Neural crest cell (in vitro differentiated cells): ENCODE results near the gene PIK3IP1. TPM values are rescaled to one million over a fixed set of nuclear protein-coding genes. Genes with fewer than 3 reads are reported as not detected.

Experiments used
- DNase-seq: peaks from one replicate; pipeline ENCODE4 v3.0.0; 2021; ENCODE audit warnings: low read depth, mixed read lengths, low spot score
- H3K27ac Mint-ChIP-seq: one replicate; pipeline ENCODE4 v1.8.0; 2021; ENCODE audit warnings: mild to moderate bottlenecking, mixed read lengths; ENCODE audit not compliant: unreplicated experiment
- H3K27me3 Mint-ChIP-seq: 2 replicates; pipeline ENCODE4 v1.8.0; 2021; ENCODE audit warnings: low read depth, mild to moderate bottlenecking, mixed read lengths
- H3K36me3 Mint-ChIP-seq: 2 replicates; pipeline ENCODE4 v1.8.0; 2021; ENCODE audit warnings: low read depth, mild to moderate bottlenecking, mixed read lengths
- H3K4me1 Mint-ChIP-seq: 2 replicates; pipeline ENCODE4 v1.8.0; 2021; ENCODE audit warnings: mixed read lengths
- H3K4me3 Mint-ChIP-seq: one replicate; pipeline ENCODE4 v1.8.0; 2021; ENCODE audit warnings: mild to moderate bottlenecking, mixed read lengths
- H3K9me3 Mint-ChIP-seq: 2 replicates; pipeline ENCODE4 v1.8.0; 2021; ENCODE audit warnings: mixed read lengths
- total RNA-seq: library from RNA; stranded (reverse); gene quantifications from 2 replicates; pipeline ENCODE4 v1.2.1, GENCODE V29; 2021
- TF ChIP-seq, protein P1 (sequence below): fragments of 200-600 bp; sonication (generic); conservative IDR thresholded peaks from 2 replicates; pipeline ENCODE4 v1.5.0; 2021; ENCODE audit warnings: antibody characterized with exemption, mild to moderate bottlenecking

Gene PIK3IP1
- total RNA-seq, 1 donor from 2014 or later, result 1.8 TPM

DNA sequence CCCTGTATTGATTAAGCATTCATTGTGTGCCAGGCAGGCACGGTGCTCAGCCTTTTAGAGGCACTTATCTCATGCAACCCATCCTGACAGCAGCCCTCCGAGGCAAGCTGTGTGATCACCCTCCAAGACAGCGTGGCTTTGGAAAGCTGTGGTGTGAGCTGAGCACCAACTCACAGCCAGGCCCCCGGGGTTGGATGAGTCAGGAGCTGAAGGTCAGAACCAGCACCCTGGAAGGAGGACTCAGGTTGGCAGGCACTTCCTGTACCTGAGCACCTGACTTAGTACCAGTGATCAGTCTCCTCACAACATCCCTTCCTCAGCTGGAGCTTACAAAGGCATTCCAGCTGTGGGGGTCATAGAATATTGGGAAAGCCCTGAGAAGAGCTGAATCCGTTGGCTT is 44.9 kb upstream of the PIK3IP1 start:
- no peak overlapping the region for H3K27ac Mint-ChIP-seq

DNA sequence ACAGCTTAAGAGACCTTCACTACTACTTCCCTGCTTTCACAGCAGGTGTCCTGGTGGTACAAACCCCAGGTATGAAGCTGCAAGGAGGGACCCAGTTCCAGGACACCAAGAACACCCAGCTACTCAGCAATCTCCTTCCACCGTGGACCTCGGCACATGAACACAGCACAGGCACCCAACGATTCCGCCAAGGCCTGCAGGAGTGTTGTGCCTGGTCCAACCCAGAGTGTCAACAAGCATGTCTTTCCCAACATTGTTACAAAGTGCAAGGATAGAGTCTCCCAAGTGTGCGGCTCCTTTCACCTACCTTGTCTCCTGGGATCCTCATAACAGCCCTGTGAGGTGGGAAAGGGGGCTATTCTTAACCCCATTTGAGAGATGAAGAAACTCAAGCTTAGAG is 42.0 kb upstream of the PIK3IP1 start:
- TF ChIP-seq, protein P1, sequence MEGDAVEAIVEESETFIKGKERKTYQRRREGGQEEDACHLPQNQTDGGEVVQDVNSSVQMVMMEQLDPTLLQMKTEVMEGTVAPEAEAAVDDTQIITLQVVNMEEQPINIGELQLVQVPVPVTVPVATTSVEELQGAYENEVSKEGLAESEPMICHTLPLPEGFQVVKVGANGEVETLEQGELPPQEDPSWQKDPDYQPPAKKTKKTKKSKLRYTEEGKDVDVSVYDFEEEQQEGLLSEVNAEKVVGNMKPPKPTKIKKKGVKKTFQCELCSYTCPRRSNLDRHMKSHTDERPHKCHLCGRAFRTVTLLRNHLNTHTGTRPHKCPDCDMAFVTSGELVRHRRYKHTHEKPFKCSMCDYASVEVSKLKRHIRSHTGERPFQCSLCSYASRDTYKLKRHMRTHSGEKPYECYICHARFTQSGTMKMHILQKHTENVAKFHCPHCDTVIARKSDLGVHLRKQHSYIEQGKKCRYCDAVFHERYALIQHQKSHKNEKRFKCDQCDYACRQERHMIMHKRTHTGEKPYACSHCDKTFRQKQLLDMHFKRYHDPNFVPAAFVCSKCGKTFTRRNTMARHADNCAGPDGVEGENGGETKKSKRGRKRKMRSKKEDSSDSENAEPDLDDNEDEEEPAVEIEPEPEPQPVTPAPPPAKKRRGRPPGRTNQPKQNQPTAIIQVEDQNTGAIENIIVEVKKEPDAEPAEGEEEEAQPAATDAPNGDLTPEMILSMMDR, result no peak
- no peak for DNase-seq
- Mint-ChIP-seq H3K4me3 (no peak overlapping the region), H3K36me3 (peaks cover 30% of the 10 kb centered on the region), H3K27me3 (no peaks in the 10 kb centered on the region), H3K4me1 (peaks cover 10% of the 10 kb centered on the region), H3K9me3 (no peaks in the 10 kb centered on the region), H3K27ac (no peak overlapping the region)

More for the DNA sequence above, 44.9 kb upstream of the PIK3IP1 start:
- Mint-ChIP-seq H3K27me3 (no peaks in the 10 kb centered on the region), H3K4me1 (peaks cover 36% of the 10 kb centered on the region), H3K4me3 (no peak overlapping the region), H3K36me3 (peaks cover 33% of the 10 kb centered on the region), H3K9me3 (no peaks in the 10 kb centered on the region)
- TF ChIP-seq, protein P1, result no peak
- DNase-seq, result no peak

DNA sequence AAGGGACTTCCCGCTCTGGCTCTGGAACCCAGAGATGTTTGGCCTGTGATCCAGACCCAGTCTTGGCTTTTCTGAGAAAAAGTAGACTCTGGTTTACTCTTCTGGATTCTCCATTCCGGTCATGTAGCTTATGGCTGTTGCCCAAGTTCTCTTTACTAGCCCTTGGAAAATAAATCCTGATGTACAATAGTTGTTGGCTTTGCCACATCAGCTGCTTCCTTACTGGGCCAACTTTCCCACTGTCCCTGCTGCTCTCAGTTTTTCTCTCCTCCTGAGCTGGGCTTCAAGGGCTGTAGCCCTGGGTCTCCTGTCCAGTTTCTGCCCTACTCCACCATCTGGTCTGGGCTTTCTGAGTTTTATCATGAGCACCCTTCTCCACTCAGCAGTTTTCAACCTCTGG is 41.4 kb upstream of the PIK3IP1 start:
- H3K36me3 Mint-ChIP-seq, result peaks cover 28% of the 10 kb centered on the region
- no peaks in the 10 kb centered on the region for H3K9me3 Mint-ChIP-seq
- no peak overlapping the region for H3K27ac Mint-ChIP-seq
- TF ChIP-seq, protein P1, result no peak
- no peaks in the 10 kb centered on the region for H3K27me3 Mint-ChIP-seq
- no peak overlapping the region for H3K4me3 Mint-ChIP-seq
- H3K4me1 Mint-ChIP-seq, result peaks cover 5% of the 10 kb centered on the region
- no peak for DNase-seq

DNA sequence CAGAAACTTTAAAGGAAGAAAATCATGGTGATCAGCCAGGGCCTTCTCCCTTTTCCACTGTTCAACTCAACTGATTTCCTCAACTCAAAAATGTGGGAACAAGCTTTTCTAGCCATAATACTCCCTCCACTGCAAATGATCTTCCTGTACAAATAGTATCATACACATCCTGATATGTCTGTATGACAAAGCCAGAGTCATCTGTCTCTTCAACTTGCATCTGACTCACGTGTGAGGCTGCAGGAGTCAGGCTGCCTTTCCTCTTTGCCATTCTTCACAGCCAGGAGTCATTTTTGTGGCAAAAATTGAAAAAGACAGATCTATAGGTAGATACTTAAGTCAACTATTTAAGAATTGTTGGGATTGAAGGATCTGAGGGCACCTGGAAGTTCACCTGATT is 40.6 kb upstream of the PIK3IP1 start:
- no peak for DNase-seq
- peaks cover under 1% of the 10 kb centered on the region for H3K4me1 Mint-ChIP-seq
- no peak overlapping the region for H3K27ac Mint-ChIP-seq
- H3K27me3 Mint-ChIP-seq, result no peaks in the 10 kb centered on the region
- H3K36me3 Mint-ChIP-seq, result peaks cover 26% of the 10 kb centered on the region
- H3K9me3 Mint-ChIP-seq, result no peaks in the 10 kb centered on the region
- H3K4me3 Mint-ChIP-seq, result no peak overlapping the region
- TF ChIP-seq, protein P1, result no peak

DNA sequence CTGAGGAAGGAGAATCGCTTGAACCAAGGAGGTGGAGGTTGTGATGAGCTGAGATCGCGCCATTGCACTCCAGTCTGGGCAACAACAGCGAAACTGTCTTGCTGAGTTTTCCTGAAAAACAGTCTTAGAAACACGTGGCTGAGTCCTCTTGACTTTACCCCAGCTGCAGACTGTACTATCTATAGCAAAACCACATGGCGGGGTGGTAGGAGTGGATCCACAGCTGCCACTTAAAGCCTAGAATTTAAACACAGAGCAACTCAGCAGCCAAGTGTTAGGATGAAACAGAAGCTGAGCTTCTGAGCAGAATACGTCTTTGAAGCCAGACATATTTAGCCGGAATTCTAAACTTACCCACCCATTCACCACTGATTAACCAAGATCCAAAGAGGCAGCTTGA is 39.7 kb upstream of the PIK3IP1 start:
- no peaks in the 10 kb centered on the region for H3K9me3 Mint-ChIP-seq
- no peak overlapping the region for H3K4me3 Mint-ChIP-seq
- DNase-seq, result no peak
- TF ChIP-seq, protein P1, result no peak
- H3K27ac Mint-ChIP-seq, result no peak overlapping the region
- peaks cover 26% of the 10 kb centered on the region for H3K36me3 Mint-ChIP-seq
- no peaks in the 10 kb centered on the region for H3K4me1 Mint-ChIP-seq
- H3K27me3 Mint-ChIP-seq, result no peaks in the 10 kb centered on the region
